OCI-M2 (cell line): ENCODE data around the gene AK4.

Experiments used
- DNase-seq: peaks from one replicate; lab custom pipeline; 2025; ENCODE audit not compliant: unreplicated experiment; lab: John Stamatoyannopoulos, UW

AK4 gene

GRCh38 chr1:65175171-65176055, 27.4 kb downstream of the AK4 start:
- no peak for DNase-seq

DNA sequence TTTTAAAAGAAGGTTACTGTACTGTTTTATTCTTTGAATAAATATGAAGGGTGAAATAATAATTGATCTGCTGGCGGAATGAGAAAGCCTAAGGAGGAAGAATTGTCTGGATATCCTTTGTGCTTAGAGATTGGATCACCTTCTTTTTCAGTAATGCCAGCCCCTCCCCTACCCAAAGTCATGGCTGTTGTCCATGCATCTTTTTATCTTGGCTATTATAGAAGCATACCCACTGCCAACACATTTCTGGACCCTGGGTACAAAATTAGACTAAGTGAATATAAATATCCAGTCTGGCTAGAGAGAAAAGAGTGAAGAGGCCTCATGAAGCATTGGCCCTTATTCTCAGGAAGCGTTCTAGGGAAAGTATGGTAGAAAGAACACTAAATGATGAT, 28.1 kb downstream of the AK4 start:
- DNase-seq = no peak

DNA sequence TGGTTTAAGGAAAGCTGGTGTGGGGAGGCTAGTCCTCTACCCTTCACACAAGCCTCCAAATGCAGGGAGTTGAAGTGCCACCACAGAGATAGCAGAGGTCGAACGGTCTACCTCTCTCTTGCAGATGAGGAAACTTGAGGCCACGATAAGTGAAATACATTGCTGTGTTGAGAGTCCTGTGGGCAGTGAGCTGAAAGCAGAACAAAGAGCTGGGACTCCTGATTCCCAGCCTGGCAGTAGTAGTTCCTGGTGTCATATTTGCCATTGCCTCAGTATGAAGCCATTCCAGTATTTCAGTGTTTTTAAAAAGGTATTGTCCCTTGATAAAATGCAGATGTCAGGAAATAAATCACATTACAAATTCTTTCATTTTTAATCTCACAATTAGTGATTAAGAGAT, 28.6 kb downstream of the AK4 start:
- DNase-seq = no peak

- no peak for DNase-seq
Observed at GRCh38 chr1:65177457-65177856, 29.5 kb downstream of the AK4 start.

- no peak for DNase-seq
Observed at GRCh38 chr1:65178235-65178634, 30.2 kb downstream of the AK4 start.

GRCh38 chr1:65179148-65179547, 31.1 kb downstream of the AK4 start:
- DNase-seq = no peak

DNA sequence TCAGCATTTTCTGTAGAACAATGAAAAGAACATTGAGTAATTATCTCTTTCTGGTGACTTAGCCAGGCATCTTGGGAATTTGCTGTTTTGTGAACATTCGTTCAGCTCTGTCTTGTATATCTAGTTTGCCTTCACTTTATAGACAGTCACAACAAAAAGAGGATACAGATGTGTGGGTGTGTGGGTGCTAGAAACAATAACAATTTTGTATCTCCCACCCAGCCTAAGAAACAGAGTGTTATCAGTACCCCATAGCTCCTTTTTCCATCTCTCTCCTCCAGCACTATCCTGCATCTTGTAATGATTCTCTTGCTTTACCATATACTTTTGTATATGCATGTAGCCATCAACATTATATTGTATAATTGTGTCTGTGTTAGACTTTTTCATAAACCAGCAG, 33.0 kb downstream of the AK4 start:
- no peak for DNase-seq

DNA sequence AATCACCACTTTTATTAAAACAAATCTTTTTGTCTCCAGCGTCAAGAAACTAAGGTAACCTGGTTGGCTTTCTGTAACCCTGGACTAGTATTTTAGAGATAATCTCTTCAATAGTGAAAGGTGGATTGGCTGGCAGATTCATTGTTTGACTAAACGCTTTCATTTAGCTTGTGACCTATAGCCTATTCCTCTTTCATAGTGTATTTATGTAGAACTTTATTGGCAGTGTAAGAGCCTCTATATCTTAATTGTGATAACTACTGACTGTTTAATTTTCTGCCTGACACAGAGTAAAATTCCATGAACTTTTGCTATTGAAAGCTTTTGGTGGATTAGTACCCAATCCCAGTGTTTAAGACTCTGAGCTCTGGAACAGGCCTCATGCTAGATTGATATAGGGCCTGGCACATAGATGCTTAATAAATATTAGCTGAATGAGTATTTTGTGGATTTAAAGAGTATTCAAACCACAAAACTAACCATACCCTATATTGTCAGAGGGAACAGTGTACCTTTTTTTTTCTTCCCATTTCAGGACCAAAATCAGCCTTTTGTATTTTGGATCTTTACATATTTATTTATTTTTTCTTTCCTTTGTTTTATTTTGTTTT, 34.8 kb downstream of the AK4 start:
- DNase-seq = no peak

DNA sequence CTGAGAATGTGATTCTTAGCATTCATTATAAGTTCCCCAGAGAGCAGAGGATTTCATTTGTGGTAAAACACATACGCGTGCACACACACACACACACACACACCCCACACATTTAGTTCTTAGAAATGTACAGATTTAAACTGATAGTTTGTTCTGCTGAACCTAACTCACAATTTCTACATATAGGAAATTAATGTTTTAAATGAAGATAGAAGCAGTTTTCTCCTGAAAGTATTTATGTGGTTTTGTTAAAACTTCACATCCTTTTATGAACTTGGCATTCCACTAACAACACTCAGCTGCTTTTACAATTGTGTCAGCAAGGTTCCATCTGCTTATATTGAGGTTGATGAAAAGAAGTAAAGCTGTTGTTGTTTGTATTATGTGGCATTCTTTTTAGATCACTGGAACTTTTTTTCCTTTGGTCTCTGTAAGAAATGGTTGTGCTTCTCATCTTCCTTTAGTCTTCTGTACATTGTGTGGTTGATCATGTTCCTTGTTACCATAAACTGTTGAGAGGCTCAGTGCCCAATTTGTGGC, 41.6 kb downstream of the AK4 start:
- no peak for DNase-seq

DNA sequence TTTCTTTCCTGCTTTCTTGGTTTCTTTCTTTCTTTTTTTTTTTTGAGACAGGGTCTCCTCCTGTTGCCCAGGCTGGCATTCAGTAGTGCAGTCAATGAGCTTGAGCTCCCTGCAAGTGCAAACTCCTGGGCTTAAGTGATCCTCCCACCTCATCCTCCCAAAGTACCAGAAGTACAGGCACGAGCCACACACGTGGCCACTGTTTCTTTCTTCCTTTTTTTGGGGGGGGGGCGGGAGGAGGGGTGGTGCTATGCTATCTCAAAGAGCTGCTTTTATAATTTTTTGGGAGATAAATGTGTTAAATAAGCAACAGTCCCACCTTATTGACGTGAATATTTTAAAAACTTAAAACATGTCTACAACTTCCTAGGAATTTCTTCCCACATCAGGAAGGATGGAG, 42.2 kb downstream of the AK4 start:
- DNase-seq = no peak

GRCh38 chr1:65193129-65193695, 45.2 kb downstream of the AK4 start:
- DNase-seq = no peak

DNA sequence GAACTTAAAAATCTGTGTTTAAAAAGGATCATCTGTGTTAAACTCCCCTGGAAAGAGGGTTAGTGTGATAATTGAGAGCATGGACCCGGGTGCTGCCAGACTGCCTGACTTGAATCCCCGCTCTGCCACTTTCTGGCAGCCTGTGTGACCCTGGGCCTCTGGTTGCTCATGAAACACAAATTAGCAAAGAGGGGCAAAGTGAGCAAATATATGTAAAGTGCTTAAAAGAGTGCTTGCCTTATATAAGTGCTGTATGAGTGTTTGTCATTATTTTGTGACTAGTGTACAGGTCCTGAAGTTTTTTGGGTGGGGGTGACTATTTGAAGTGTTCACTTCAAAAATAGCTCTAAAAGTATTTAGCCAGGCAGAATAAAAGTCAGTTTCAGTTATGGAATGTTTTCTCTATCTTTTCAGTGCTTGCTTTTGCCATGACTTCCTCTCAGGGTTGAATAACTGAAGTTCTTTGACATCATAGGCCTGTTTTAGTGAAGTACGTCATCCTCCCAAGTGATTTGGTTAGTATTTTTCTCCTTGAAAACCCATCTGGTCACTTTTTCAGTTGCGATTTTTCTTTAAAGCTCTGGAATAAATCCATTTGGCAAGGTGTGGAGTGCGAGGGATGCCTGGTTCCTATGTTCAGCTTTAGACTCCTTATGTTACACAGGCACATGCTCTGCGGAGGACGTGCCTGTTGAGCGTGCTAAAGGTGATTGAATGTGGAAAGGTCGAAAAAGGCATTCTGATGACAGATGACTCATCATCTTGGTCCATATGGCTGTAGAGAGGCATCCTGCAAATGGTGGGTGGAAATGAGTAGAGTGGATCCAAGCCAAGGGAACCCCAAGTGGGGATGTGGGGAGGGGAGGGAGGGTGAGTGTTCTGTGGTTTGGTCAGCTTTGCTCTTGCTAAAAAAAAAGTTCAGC, 47.8 kb downstream of the AK4 start:
- DNase-seq = no peak

- no peak for DNase-seq
Observed at GRCh38 chr1:65196926-65197325, 48.9 kb downstream of the AK4 start.

DNA sequence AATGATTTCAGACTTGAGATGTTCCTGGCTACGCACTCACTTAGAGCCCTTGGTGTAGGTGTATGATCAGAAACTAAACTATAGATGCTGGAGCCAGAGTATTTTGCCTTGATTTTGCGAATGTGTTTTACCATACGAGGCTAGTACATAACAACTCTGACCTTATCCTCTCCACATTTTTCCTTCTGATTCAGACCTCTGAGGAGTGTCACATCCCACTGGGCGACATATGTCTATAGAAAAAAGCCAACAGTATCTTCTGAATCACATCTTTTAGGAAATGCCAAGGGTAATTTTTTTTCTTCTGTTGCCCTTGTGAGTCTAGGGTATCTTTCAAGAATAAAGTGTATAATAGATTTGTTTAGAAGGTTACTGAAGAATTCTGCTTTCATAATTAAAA, 49.6 kb downstream of the AK4 start:
- no peak for DNase-seq

GRCh38 chr1:65198096-65198495, 50.1 kb downstream of the AK4 start:
- no peak for DNase-seq

GRCh38 chr1:65200411-65200810, 52.4 kb downstream of the AK4 start:
- no peak for DNase-seq

- no peak for DNase-seq
Observed at GRCh38 chr1:65206836-65207235, 58.8 kb downstream of the AK4 start.

GRCh38 chr1:65207317-65207716, 59.3 kb downstream of the AK4 start:
- no peak for DNase-seq

GRCh38 chr1:65208563-65208973, 60.6 kb downstream of the AK4 start:
- DNase-seq = no peak

DNA sequence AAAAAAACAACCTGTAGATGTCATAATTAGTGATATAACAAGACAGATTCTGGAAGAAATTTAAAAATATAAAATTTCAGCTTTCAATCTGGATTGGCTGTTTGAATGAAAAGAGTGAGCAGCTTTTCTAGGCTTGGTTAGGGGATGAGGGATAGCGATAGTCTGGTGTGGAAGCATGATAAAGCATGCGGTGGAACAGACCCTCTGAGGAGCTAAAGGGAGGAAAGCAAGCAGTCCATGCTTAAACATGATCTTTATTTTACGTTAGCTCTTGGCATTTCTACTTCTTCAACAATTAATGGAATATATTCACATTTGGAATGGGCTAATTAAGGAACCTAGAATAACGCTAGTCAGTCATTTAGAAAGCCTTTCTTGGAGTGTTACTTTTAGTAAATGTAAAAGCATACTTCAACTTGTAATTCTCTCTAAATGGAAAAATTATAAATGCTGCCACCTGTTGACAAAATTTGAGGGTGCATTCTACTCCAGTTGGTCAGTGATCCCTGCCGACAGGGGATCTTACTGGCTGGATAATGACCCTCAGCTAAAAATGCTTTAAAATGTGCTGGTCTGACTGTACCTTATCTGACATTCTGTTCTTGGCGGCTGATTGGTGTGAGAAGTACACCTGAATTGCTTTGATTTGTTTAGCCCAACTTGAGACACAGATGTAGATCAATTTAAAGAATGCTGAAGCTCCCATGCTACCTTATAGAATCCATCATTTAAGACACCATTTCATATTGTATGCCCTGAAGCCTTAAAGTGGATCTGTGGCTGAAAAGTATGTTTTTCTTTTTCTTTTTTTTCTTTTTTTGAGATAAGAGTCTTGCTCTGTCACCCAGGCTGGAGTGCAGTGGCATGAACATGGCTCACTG, 61.2 kb downstream of the AK4 start:
- peak; percentile 63 for DNase-seq
